Liver (tissue), 9 donors: ENCODE results near the gene PLEKHA3. TPM values are rescaled to one million over a fixed set of nuclear protein-coding genes. Genes with fewer than 3 reads are reported as not detected.

Experiments
- DNase-seq: peaks from one replicate; pipeline ENCODE4 v3.0.0-alpha.2; 2017; ENCODE audit warnings: low spot score
- H3K27ac ChIP-seq, 2 donors: one replicate each; pipeline ENCODE4 v1.7.0; 2013; ENCODE audit warnings: inconsistent platforms in 2 of 2, low read length in 2 of 2, control low read depth in 1 of 2, low read depth in 1 of 2, mild to moderate bottlenecking in 1 of 2
- H3K27me3 ChIP-seq, 4 donors: one replicate each; pipeline versions ENCODE4 v1.6.1 to v1.7.0; 2013; ENCODE audit warnings: low read length in 3 of 4, inconsistent platforms in 1 of 4, mild to moderate bottlenecking in 1 of 4, moderate library complexity in 1 of 4; ENCODE audit not compliant: control insufficient read depth in 4 of 4, insufficient read depth in 4 of 4
- H3K36me3 ChIP-seq, 4 donors: one replicate each; pipeline versions ENCODE4 v1.6.1 to v1.7.0; 2013; ENCODE audit warnings: low read length in 3 of 4, mild to moderate bottlenecking in 3 of 4, low read depth in 1 of 4, moderate library complexity in 1 of 4; ENCODE audit not compliant: control insufficient read depth in 4 of 4, insufficient read depth in 3 of 4
- H3K4me1 ChIP-seq, 4 donors: one replicate each; pipeline versions ENCODE4 v1.6.1 to v1.7.0; 2013; ENCODE audit warnings: low read length in 3 of 4, mild to moderate bottlenecking in 3 of 4, moderate library complexity in 1 of 4; ENCODE audit not compliant: control insufficient read depth in 4 of 4, insufficient read depth in 4 of 4
- H3K4me3 ChIP-seq, 3 donors: one replicate each; pipeline versions ENCODE4 v1.6.1 to v1.7.0; 2013; ENCODE audit warnings: low read length in 3 of 3, control low read depth in 1 of 3, low read depth in 1 of 3, mild to moderate bottlenecking in 1 of 3
- H3K9ac ChIP-seq, 2 donors: one replicate each; pipeline ENCODE4 v1.7.0; 2013; ENCODE audit warnings: low read length in 2 of 2, mild to moderate bottlenecking in 2 of 2, moderate library complexity in 2 of 2, control low read depth in 1 of 2, low read depth in 1 of 2
- H3K9me3 ChIP-seq, 4 donors: one replicate each; pipeline versions ENCODE4 v1.6.1 to v1.7.0; 2013; ENCODE audit warnings: low read length in 3 of 4; ENCODE audit not compliant: control insufficient read depth in 4 of 4
- EGR1 ChIP-seq, 2 donors: IDR thresholded peaks; 2 replicates each; pipeline ENCODE4 v1.6.1; 2016 to 2018; ENCODE audit warnings: antibody characterized with exemption in 2 of 2, low read depth in 2 of 2
- FOXA1 ChIP-seq: IDR thresholded peaks from 2 replicates; pipeline ENCODE4 v1.6.1; 2016; ENCODE audit warnings: antibody characterized with exemption
- FOXA2 ChIP-seq: IDR thresholded peaks from 2 replicates; pipeline ENCODE4 v1.6.1; 2016; ENCODE audit warnings: antibody characterized with exemption
- GABPA ChIP-seq, 2 donors: IDR thresholded peaks in 1 of 2; conservative IDR thresholded peaks in 1 of 2; 2 replicates each; pipeline ENCODE4 v1.6.1; 2016; ENCODE audit warnings: antibody characterized with exemption in 2 of 2, mild to moderate bottlenecking in 1 of 2, moderate library complexity in 1 of 2
- HNF4A ChIP-seq, 2 donors: conservative IDR thresholded peaks; 2 replicates each; pipeline ENCODE4 v1.6.1; 2016; ENCODE audit warnings: antibody characterized with exemption in 2 of 2, mild to moderate bottlenecking in 2 of 2
- HNF4G ChIP-seq: IDR thresholded peaks from 2 replicates; pipeline ENCODE4 v1.6.1; 2016; ENCODE audit warnings: antibody characterized with exemption
- JUND ChIP-seq, 2 donors: IDR thresholded peaks; 2 replicates each; pipeline ENCODE4 v1.6.1; 2016; ENCODE audit warnings: antibody characterized with exemption in 2 of 2
- NR2F2 ChIP-seq: IDR thresholded peaks from 2 replicates; pipeline ENCODE4 v1.6.1; 2016; ENCODE audit warnings: antibody characterized with exemption
- RAD21 ChIP-seq, 2 donors: IDR thresholded peaks; 2 replicates each; pipeline ENCODE4 v1.6.1; 2016; ENCODE audit warnings: antibody characterized with exemption in 2 of 2, mild to moderate bottlenecking in 2 of 2
- RXRA ChIP-seq, 2 donors: IDR thresholded peaks; 2 replicates each; pipeline ENCODE4 v1.6.1; 2017 to 2018; ENCODE audit warnings: antibody characterized with exemption in 2 of 2, mild to moderate bottlenecking in 1 of 2
- SP1 ChIP-seq: IDR thresholded peaks from 2 replicates; pipeline ENCODE4 v1.6.1; 2018; ENCODE audit warnings: antibody characterized with exemption, mild to moderate bottlenecking
- TAF1 ChIP-seq: conservative IDR thresholded peaks from 2 replicates; pipeline ENCODE4 v1.6.1; 2016; ENCODE audit warnings: antibody characterized with exemption, mild to moderate bottlenecking
- YY1 ChIP-seq: IDR thresholded peaks from 2 replicates; pipeline ENCODE4 v1.6.1; 2016; ENCODE audit warnings: antibody characterized with exemption, mild to moderate bottlenecking
- WGBS: extraction: QIAGEN DNeasy Blood & Tissue Kit; methylation state at CpG from one replicate; pipeline ENCODE4 v1.1.7; 2013; 5-methylcytosine and 5-hydroxymethylcytosine counted together
- polyA plus RNA-seq, 2 donors: library from polyadenylated mRNA; stranded (reverse) in 1 of 2; unstranded in 1 of 2; fragments of 200-250 nt in 1 of 2; fragments of >200 nt in 1 of 2; fragmentation: Nextera tagmentation in 1 of 2; extraction: Ambion mirVana in 1 of 2; gene quantifications; one replicate each; pipeline versions ENCODE4 v1.2.1 to v1.2.3, GENCODE V29; 2013 to 2015
- total RNA-seq, 2 donors: library from RNA; depleted of rRNA; stranded (reverse); fragments of >200 nt; gene quantifications; one replicate each; pipeline ENCODE4 v1.2.3, GENCODE V29; 2014
- TF ChIP-seq, protein P1 (sequence below): IDR thresholded peaks from 2 replicates; pipeline ENCODE4 v1.6.1; 2016; ENCODE audit warnings: antibody characterized with exemption
- TF ChIP-seq, protein P2 (sequence below): IDR thresholded peaks from 2 replicates; pipeline ENCODE4 v1.6.1; 2016; ENCODE audit warnings: antibody characterized with exemption
- TF ChIP-seq, protein P3 (sequence below): IDR thresholded peaks from 2 replicates; pipeline ENCODE4 v1.6.1; 2016; ENCODE audit warnings: antibody characterized with exemption, mild to moderate bottlenecking
- TF ChIP-seq, protein P4 (sequence below): IDR thresholded peaks from 2 replicates; pipeline ENCODE4 v1.6.1; 2016; ENCODE audit warnings: antibody characterized with exemption
- TF ChIP-seq, protein P5 (sequence below): fragments of 150-350 bp; IDR thresholded peaks from 2 replicates; pipeline ENCODE4 v1.5.1; 2017; ENCODE audit warnings: improper control_type of control experiment, low read depth, low read length; ENCODE audit not compliant: missing input control
- donor health status: healthy.
- donor health status: healthy.
- donor health status: healthy.
- donor health status: healthy.
- donor health status: healthy.

Gene PLEKHA3
- total and polyA plus RNA-seq, 4 donors: 3.6 to 7.1 (median 6.1) TPM

DNA sequence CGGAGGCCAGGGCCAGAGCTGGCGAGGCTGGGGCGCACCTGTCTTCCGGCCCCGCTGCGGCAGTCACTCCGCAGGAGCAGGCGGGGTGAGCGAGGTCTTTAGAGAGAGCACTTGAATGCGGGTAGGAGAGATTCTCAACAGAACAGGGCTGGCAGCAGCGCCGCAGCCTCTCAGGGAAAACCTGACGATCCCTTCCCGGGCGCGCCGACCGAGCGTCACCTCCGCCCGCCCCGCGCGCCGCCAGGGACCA is 29.8 kb upstream of the PLEKHA3 start:
- Histone ChIP-seq H3K4me3 (peak overlapping the region; percentile 70 to 90 (median 81)), H3K36me3 (peaks cover 0 to 17% (median 15%) of the 10 kb centered on the region in 4 donors), H3K9ac (peak overlapping the region; percentile 48 to 90), H3K4me1 (peaks cover 2 to 27% (median 20%) of the 10 kb centered on the region in 4 donors), H3K27me3 (no peaks in the 10 kb centered on the region), H3K27ac (peak overlapping the region; percentile 99 to 100), H3K9me3 (no peaks in the 10 kb centered on the region)
- DNase-seq: no peak
- under 1% methylated on average over 25 of the region's 25 CpGs for WGBS
- TF ChIP-seq NR2F2 (no peak), RXRA (IDR thresholded peaks at IDR 0.05) (no peak)

DNA sequence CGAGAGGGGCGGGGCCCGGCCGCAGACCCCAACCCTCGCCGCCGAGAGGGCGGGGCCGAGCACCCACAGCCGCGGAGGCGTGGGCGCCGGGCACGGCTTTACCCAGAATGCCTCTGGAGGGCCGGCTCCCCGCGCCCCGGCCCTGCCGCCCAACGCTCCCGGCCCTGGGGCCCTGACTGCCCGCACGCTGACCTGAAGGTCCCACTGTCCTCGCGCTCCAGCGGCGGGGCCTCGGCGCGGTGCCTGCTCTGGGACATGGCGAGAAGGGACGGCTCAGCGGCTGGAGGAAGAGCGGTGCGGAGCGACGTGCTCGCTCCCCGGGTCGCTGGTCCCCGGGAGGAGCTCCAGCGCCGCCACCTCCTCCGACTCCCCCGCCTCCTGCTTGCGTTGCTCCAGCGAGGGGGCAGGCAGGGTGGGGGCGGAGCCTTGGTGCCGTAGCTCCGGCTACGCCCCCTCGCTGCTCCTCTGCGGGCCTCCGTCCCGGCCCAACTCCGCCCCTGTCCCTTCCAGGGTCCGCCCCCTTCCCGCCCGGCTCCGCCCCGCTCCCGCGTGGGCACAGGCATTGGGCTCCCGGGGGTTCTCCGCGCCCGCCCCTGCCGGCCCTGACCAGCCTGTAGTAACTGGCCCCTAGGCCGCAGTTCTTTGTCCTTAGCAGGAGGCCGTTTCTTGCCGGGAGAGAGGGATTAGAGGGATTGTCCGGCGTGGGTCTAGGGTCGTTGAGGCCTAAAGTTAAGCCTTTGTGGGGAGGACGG is 29.3 kb upstream of the PLEKHA3 start, which contains the start of the genes PJVK and PRKRA:
Gene PJVK (plus strand): TSS at position 605 of the 752 bp plus-strand sequence. CDS start 2,032 bp downstream, outside the sequence.
Gene PRKRA (minus strand): TSS at position 402 of the 752 bp plus-strand sequence. CDS start 145 bp downstream, at position 257.
- H3K27ac ChIP-seq: peak within 1 kb of the TSS; percentile 99 to 100
- WGBS: under 1% methylated on average over 76 of the region's 76 CpGs
- peaks cover 0 to 17% (median 12%) of the 10 kb centered on the region in 4 donors for H3K36me3 ChIP-seq
- H3K9me3 ChIP-seq: no peaks in the 10 kb centered on the region
- TF ChIP-seq FOXA1: peak; percentile 68
- TF ChIP-seq HNF4G: no peak
- TF ChIP-seq, protein P1, sequence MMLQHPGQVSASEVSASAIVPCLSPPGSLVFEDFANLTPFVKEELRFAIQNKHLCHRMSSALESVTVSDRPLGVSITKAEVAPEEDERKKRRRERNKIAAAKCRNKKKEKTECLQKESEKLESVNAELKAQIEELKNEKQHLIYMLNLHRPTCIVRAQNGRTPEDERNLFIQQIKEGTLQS: no peak
- TF ChIP-seq JUND (IDR thresholded peaks at IDR 0.05): peak in 1 of 2 donors; percentile 27
- peak; percentile 91 for TF ChIP-seq SP1
- TF ChIP-seq, protein P2, sequence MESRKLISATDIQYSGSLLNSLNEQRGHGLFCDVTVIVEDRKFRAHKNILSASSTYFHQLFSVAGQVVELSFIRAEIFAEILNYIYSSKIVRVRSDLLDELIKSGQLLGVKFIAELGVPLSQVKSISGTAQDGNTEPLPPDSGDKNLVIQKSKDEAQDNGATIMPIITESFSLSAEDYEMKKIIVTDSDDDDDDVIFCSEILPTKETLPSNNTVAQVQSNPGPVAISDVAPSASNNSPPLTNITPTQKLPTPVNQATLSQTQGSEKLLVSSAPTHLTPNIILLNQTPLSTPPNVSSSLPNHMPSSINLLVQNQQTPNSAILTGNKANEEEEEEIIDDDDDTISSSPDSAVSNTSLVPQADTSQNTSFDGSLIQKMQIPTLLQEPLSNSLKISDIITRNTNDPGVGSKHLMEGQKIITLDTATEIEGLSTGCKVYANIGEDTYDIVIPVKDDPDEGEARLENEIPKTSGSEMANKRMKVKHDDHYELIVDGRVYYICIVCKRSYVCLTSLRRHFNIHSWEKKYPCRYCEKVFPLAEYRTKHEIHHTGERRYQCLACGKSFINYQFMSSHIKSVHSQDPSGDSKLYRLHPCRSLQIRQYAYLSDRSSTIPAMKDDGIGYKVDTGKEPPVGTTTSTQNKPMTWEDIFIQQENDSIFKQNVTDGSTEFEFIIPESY: no peak
- TF ChIP-seq, protein P3, sequence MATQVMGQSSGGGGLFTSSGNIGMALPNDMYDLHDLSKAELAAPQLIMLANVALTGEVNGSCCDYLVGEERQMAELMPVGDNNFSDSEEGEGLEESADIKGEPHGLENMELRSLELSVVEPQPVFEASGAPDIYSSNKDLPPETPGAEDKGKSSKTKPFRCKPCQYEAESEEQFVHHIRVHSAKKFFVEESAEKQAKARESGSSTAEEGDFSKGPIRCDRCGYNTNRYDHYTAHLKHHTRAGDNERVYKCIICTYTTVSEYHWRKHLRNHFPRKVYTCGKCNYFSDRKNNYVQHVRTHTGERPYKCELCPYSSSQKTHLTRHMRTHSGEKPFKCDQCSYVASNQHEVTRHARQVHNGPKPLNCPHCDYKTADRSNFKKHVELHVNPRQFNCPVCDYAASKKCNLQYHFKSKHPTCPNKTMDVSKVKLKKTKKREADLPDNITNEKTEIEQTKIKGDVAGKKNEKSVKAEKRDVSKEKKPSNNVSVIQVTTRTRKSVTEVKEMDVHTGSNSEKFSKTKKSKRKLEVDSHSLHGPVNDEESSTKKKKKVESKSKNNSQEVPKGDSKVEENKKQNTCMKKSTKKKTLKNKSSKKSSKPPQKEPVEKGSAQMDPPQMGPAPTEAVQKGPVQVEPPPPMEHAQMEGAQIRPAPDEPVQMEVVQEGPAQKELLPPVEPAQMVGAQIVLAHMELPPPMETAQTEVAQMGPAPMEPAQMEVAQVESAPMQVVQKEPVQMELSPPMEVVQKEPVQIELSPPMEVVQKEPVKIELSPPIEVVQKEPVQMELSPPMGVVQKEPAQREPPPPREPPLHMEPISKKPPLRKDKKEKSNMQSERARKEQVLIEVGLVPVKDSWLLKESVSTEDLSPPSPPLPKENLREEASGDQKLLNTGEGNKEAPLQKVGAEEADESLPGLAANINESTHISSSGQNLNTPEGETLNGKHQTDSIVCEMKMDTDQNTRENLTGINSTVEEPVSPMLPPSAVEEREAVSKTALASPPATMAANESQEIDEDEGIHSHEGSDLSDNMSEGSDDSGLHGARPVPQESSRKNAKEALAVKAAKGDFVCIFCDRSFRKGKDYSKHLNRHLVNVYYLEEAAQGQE: peak; percentile 91
- TF ChIP-seq EGR1 (IDR thresholded peaks at IDR 0.05; ENCODE audit: low read depth in 2 of 2): peak; percentile 71 to 84
- TF ChIP-seq, protein P4, sequence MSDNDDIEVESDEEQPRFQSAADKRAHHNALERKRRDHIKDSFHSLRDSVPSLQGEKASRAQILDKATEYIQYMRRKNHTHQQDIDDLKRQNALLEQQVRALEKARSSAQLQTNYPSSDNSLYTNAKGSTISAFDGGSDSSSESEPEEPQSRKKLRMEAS: no peak
- peak; percentile 40 for TF ChIP-seq NR2F2
- no peak for TF ChIP-seq FOXA2
- TF ChIP-seq HNF4A (conservative IDR thresholded peaks at IDR 0.05): peak in 1 of 2 donors; percentile 41
- TF ChIP-seq GABPA (IDR thresholded peaks at IDR 0.05 in 1 of 2, conservative IDR thresholded peaks at IDR 0.05 in 1 of 2): no peak
- peak; percentile 29 to 52 for TF ChIP-seq RAD21 (IDR thresholded peaks at IDR 0.05)
- TF ChIP-seq, protein P5, sequence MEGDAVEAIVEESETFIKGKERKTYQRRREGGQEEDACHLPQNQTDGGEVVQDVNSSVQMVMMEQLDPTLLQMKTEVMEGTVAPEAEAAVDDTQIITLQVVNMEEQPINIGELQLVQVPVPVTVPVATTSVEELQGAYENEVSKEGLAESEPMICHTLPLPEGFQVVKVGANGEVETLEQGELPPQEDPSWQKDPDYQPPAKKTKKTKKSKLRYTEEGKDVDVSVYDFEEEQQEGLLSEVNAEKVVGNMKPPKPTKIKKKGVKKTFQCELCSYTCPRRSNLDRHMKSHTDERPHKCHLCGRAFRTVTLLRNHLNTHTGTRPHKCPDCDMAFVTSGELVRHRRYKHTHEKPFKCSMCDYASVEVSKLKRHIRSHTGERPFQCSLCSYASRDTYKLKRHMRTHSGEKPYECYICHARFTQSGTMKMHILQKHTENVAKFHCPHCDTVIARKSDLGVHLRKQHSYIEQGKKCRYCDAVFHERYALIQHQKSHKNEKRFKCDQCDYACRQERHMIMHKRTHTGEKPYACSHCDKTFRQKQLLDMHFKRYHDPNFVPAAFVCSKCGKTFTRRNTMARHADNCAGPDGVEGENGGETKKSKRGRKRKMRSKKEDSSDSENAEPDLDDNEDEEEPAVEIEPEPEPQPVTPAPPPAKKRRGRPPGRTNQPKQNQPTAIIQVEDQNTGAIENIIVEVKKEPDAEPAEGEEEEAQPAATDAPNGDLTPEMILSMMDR: no peak
- TF ChIP-seq RXRA (IDR thresholded peaks at IDR 0.05): peak; percentile 5 to 28
- TF ChIP-seq TAF1: peak; percentile 89
- TF ChIP-seq YY1: peak; percentile 86
- peak; percentile 98 for DNase-seq
- peak within 1 kb of the TSS; percentile 70 to 90 (median 81) for H3K4me3 ChIP-seq
- H3K9ac ChIP-seq: peak within 1 kb of the TSS; percentile 87 to 93
- peaks cover 2 to 27% (median 20%) of the 10 kb centered on the region in 4 donors for H3K4me1 ChIP-seq
- no peaks in the 10 kb centered on the region for H3K27me3 ChIP-seq
